HG03064 (cell line): ENCODE measurements around the gene SLC39A2.

Experiments used
- ATAC-seq: cut with Tn5 transposase; IDR thresholded peaks from one replicate; pipeline ENCODE4 v1.9.1; 2021; ENCODE audit warnings: low read depth; ENCODE audit not compliant: unreplicated experiment

The SLC39A2 gene

GRCh38 chr14:21042918-21043317, 43.8 kb downstream of the SLC39A2 start:
- no peak for ATAC-seq

- no peak for ATAC-seq
Observed at GRCh38 chr14:21043387-21043973, 44.4 kb downstream of the SLC39A2 start.

- ATAC-seq, result no peak
Observed at GRCh38 chr14:21043974-21044618, 45.0 kb downstream of the SLC39A2 start.

- ATAC-seq, result no peak
Observed at GRCh38 chr14:21047378-21047781, 48.3 kb downstream of the SLC39A2 start.

- ATAC-seq, result no peak
Observed at GRCh38 chr14:21048638-21049037, 49.5 kb downstream of the SLC39A2 start.

- ATAC-seq, result no peak
Observed at GRCh38 chr14:21049271-21049673, 50.2 kb downstream of the SLC39A2 start.

- ATAC-seq, result no peak
Observed at GRCh38 chr14:21050597-21050996, 51.5 kb downstream of the SLC39A2 start.
